MM.1S (cell line): ENCODE measurements around the gene CFD.

Experiments
- DNase-seq: peaks from one replicate; pipeline ENCODE4 v3.0.0-alpha.2; 2015
- H2AFZ ChIP-seq: fragments of 300-600 bp; sonication (generic); 2 replicates; pipeline ENCODE4 v1.6.0; 2016; ENCODE audit warnings: antibody characterized with exemption, low read length
- H3F3A ChIP-seq: fragments of 300-600 bp; sonication (generic); 2 replicates; pipeline ENCODE4 v1.6.1; 2016; ENCODE audit warnings: mild to moderate bottlenecking, antibody characterized with exemption, low read length, moderate library complexity, mixed read lengths; ENCODE audit not compliant: insufficient read depth
- H3K27ac ChIP-seq: fragments of 300-600 bp; sonication (generic); 2 replicates; pipeline ENCODE4 v1.5.1; 2016; ENCODE audit warnings: mild to moderate bottlenecking, low read length
- H3K27me3 ChIP-seq: fragments of 300-600 bp; sonication (generic); replicated peaks from 2 replicates; pipeline ENCODE4 v1.6.0; 2016; ENCODE audit warnings: low read length; ENCODE audit not compliant: insufficient read depth
- H3K36me3 ChIP-seq: fragments of 300-600 bp; sonication (generic); replicated peaks from 2 replicates; pipeline ENCODE4 v1.6.1; 2016; ENCODE audit warnings: mild to moderate bottlenecking, low read length, mixed read lengths; ENCODE audit not compliant: insufficient read depth
- H3K4me1 ChIP-seq: fragments of 300-600 bp; sonication (generic); 2 replicates; pipeline ENCODE4 v1.6.1; 2016; ENCODE audit warnings: low read length, mixed read lengths
- H3K4me2 ChIP-seq: fragments of 300-600 bp; sonication (generic); 2 replicates; pipeline ENCODE4 v1.6.0; 2016; ENCODE audit warnings: low read depth, low read length
- H3K4me3 ChIP-seq: fragments of 300-600 bp; sonication (generic); 2 replicates; pipeline ENCODE4 v1.5.1; 2016; ENCODE audit warnings: low read length, mixed read lengths
- H3K79me2 ChIP-seq: fragments of 300-600 bp; sonication (generic); 2 replicates; pipeline ENCODE4 v1.6.1; 2016; ENCODE audit warnings: mixed run types, low read length, mixed read lengths
- H3K9ac ChIP-seq: fragments of 300-600 bp; sonication (generic); 2 replicates; pipeline ENCODE4 v1.6.1; 2016; ENCODE audit warnings: low read length, mixed read lengths
- H3K9me2 ChIP-seq: fragments of 300-600 bp; sonication (generic); replicated peaks from 2 replicates; pipeline ENCODE4 v1.6.1; 2016; ENCODE audit warnings: mild to moderate bottlenecking, low read length, mixed read lengths; ENCODE audit not compliant: insufficient read depth
- H3K9me3 ChIP-seq: fragments of 300-600 bp; sonication (generic); replicated peaks from 2 replicates; pipeline ENCODE4 v1.6.1; 2016; ENCODE audit warnings: mild to moderate bottlenecking, low read length, mixed read lengths; ENCODE audit not compliant: insufficient read depth
- H4K20me1 ChIP-seq: fragments of 300-600 bp; sonication (generic); 2 replicates; pipeline ENCODE4 v1.6.1; 2016; ENCODE audit warnings: mild to moderate bottlenecking, low read length, moderate library complexity, mixed read lengths; ENCODE audit not compliant: insufficient read depth
- EZH2 ChIP-seq: fragments of 300-600 bp; sonication (generic); optimal IDR thresholded peaks from 2 replicates; pipeline ENCODE3; 2017; ENCODE audit warnings: low read depth, mild to moderate bottlenecking, antibody characterized with exemption, low read length, mixed read lengths
- EZH2phosphoT487 ChIP-seq: fragments of 300-600 bp; sonication (generic); IDR thresholded peaks from 2 replicates; pipeline ENCODE4 v1.6.1; 2018; ENCODE audit warnings: antibody characterized with exemption, low read length
- TF ChIP-seq, protein P1 (sequence below): fragments of 300-600 bp; sonication (generic); IDR thresholded peaks from 2 replicates; pipeline ENCODE4 v1.5.1; 2016; ENCODE audit warnings: antibody characterized with exemption, low read length, mixed read lengths

Gene CFD

DNA sequence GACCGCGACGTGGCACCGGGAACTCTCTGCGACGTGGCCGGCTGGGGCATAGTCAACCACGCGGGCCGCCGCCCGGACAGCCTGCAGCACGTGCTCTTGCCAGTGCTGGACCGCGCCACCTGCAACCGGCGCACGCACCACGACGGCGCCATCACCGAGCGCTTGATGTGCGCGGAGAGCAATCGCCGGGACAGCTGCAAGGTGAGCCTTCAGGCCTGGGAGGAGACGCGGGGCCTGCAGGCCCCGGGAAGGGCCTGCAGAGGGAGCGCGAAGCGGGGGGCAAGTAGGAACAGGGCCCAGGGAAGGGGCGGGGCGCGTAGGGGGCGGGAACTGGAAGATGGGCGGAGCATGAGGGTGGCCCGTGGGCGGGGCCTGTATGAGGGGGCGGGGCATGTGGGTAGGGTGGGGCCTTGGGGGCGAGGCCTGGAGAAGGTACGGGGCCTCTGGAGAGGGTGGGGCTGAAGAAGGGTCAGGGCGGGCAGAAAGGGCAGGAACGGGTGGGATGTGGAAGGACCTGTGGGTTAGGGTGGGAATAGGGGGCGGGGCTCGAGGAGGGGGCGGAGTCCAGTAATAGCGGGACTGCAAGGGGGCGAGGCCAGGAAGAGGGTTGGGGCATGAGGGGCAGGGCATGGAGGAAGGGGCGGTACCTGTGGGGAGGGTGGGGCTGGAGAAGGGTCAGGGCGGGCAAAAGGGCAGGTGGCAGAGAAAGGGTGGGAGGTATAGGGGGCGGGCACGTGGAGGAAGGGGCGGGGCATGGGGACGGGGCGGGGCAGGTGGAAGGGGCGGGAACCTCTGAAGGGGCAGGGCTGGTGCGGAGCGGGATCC, 2.5 kb downstream of the CFD start:
- Histone ChIP-seq H3K36me3 (no peaks in the 10 kb centered on the region), H3K9ac (no peak overlapping the region), H3F3A (peaks cover 7% of the 10 kb centered on the region; the same call in 1 of the 2 replicates), H3K4me2 (peak overlapping the region; percentile 94; the same call in 1 of the 2 replicates), H3K9me2 (no peaks in the 10 kb centered on the region), H3K27ac (no peak overlapping the region), H2AFZ (no peak overlapping the region), H3K27me3 (peaks cover 29% of the 10 kb centered on the region), H3K4me1 (peaks cover 5% of the 10 kb centered on the region), H4K20me1 (0 out of 2 replicates have a peak, but pooled peaks cover 3% of the 10 kb centered on the region), H3K9me3 (no peaks in the 10 kb centered on the region), H3K4me3 (no peak overlapping the region; the same call in 1 of the 2 replicates), H3K79me2 (no peaks in the 10 kb centered on the region)
- peak; percentile 66 for DNase-seq
- TF ChIP-seq EZH2phosphoT487: no peak
- TF ChIP-seq, protein P1, sequence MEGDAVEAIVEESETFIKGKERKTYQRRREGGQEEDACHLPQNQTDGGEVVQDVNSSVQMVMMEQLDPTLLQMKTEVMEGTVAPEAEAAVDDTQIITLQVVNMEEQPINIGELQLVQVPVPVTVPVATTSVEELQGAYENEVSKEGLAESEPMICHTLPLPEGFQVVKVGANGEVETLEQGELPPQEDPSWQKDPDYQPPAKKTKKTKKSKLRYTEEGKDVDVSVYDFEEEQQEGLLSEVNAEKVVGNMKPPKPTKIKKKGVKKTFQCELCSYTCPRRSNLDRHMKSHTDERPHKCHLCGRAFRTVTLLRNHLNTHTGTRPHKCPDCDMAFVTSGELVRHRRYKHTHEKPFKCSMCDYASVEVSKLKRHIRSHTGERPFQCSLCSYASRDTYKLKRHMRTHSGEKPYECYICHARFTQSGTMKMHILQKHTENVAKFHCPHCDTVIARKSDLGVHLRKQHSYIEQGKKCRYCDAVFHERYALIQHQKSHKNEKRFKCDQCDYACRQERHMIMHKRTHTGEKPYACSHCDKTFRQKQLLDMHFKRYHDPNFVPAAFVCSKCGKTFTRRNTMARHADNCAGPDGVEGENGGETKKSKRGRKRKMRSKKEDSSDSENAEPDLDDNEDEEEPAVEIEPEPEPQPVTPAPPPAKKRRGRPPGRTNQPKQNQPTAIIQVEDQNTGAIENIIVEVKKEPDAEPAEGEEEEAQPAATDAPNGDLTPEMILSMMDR: no peak
- TF ChIP-seq EZH2: no peak

DNA sequence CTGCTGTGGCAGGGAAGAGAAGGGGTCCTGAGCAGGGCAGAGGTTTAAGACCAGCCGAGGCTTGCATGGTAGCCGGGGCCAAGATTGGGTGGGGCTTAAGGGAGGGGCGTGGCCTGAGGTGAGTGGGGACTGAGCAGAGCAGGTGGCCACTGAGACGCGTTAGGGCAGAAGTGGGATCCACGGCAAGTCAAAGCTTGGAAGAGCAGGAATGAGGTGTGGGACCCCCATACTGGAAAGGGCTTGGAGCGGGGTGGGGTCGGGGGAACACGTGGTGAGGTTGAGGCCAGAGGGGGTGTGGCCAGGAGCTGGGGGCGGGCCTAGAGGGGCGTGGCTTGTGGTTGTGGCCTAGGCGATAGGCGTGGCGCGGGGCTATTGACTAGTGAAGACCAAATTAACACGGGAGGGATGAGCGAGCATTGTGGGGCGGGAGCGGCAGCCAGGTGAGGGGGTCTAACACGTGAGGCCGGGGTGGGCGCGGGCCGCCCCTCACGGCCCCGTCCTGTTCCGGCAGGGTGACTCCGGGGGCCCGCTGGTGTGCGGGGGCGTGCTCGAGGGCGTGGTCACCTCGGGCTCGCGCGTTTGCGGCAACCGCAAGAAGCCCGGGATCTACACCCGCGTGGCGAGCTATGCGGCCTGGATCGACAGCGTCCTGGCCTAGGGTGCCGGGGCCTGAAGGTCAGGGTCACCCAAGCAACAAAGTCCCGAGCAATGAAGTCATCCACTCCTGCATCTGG, 3.3 kb downstream of the CFD start:
- no peak overlapping the region for H3K27ac ChIP-seq
- no peaks in the 10 kb centered on the region for H3K79me2 ChIP-seq
- peaks cover 5% of the 10 kb centered on the region for H3K4me1 ChIP-seq
- H3K27me3 ChIP-seq: peaks cover 25% of the 10 kb centered on the region
- peak; percentile 73 for DNase-seq
- peaks cover 7% of the 10 kb centered on the region; the same call in 1 of the 2 replicates for H3F3A ChIP-seq
- H3K9me2 ChIP-seq: no peaks in the 10 kb centered on the region
- H3K4me2 ChIP-seq: peak overlapping the region; percentile 94
- no peak overlapping the region for H3K9ac ChIP-seq
- peak overlapping the region; percentile 78 for H2AFZ ChIP-seq
- TF ChIP-seq EZH2 (no peak), EZH2phosphoT487 (no peak)
- TF ChIP-seq, protein P1: no peak
- peak overlapping the region; percentile 48 for H3K4me3 ChIP-seq
- no peaks in the 10 kb centered on the region for H3K36me3 ChIP-seq
- H4K20me1 ChIP-seq: 0 out of 2 replicates have a peak, but pooled peaks cover 3% of the 10 kb centered on the region
- H3K9me3 ChIP-seq: no peaks in the 10 kb centered on the region

DNA sequence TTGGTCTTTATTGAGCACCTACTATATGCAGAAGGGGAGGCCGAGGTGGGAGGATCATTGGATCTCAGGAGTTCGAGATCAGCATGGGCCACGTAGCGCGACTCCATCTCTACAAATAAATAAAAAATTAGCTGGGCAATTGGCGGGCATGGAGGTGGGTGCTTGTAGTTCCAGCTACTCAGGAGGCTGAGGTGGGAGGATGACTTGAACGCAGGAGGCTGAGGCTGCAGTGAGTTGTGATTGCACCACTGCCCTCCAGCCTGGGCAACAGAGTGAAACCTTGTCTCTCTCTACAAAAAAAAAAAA, 3.8 kb downstream of the CFD start:
- no peaks in the 10 kb centered on the region for H3K9me3 ChIP-seq
- H3K27me3 ChIP-seq: peaks cover 23% of the 10 kb centered on the region
- H3K4me3 ChIP-seq: peak overlapping the region; percentile 48
- no peak overlapping the region for H3K27ac ChIP-seq
- no peaks in the 10 kb centered on the region for H3K36me3 ChIP-seq
- no peak overlapping the region for H3K9ac ChIP-seq
- peaks cover 7% of the 10 kb centered on the region; the same call in 1 of the 2 replicates for H3F3A ChIP-seq
- H3K4me1 ChIP-seq: peaks cover 5% of the 10 kb centered on the region
- peak overlapping the region; percentile 94 for H3K4me2 ChIP-seq
- 0 out of 2 replicates have a peak, but pooled peaks cover 3% of the 10 kb centered on the region for H4K20me1 ChIP-seq
- H3K9me2 ChIP-seq: no peaks in the 10 kb centered on the region
- H2AFZ ChIP-seq: 0 out of 2 replicates have a peak overlapping the region, but pooled peaks have one; percentile 78
- H3K79me2 ChIP-seq: no peaks in the 10 kb centered on the region
- TF ChIP-seq, protein P1: no peak
- TF ChIP-seq EZH2phosphoT487 (no peak), EZH2 (no peak)
- DNase-seq: no peak
